Caco-2 (cell line): ENCODE measurements around the gene RIPOR3. TPM values are rescaled to one million over a fixed set of nuclear protein-coding genes. Genes with fewer than 3 reads are reported as not detected.

Source experiments
- BruUV-seq: library from RNA; stranded (reverse); fragments of 400-500 nt; replicated peaks from 2 replicates; lab custom pipeline; 2021; lab: Mats Ljungman, UMichigan
- CTCF ChIA-PET: fragments of 300-600 bp; sonication (Branson Sonifier 250); formaldehyde crosslinking; loops from one replicate; lab custom pipeline; 2022; ENCODE audit warnings: antibody characterized with exemption; lab: Charles Lee
- POLR2A ChIA-PET: fragments of 300-600 bp; sonication (Branson Sonifier 250); formaldehyde crosslinking; loops from one replicate; lab custom pipeline; 2022; ENCODE audit warnings: antibody characterized with exemption; lab: Charles Lee
- DNase-seq, 2 experiments: peaks; one replicate each; pipeline versions ENCODE4 v3.0.0 to v3.0.0-alpha.2; 2020 to 2022
- H3K27me3 ChIP-seq: replicated peaks from 2 replicates; pipeline ENCODE4 v1.6.0; 2011; ENCODE audit warnings: low read length; ENCODE audit not compliant: control insufficient read depth, insufficient read depth
- H3K36me3 ChIP-seq: 2 replicates; pipeline ENCODE4 v1.5.1; 2011; ENCODE audit warnings: low read length; ENCODE audit not compliant: control insufficient read depth, insufficient read depth
- H3K4me1 ChIP-seq: fragments of 250-450 bp; sonication (Bioruptor Pico); 2 replicates; pipeline ENCODE4 v1.5.1; 2020; ENCODE audit warnings: mild to moderate bottlenecking
- H3K4me3 ChIP-seq: 2 replicates; pipeline ENCODE4 v1.5.1; 2011; ENCODE audit warnings: low read depth, mild to moderate bottlenecking, control low read depth, low read length
- H3K9me3 ChIP-seq: fragments of 250-450 bp; sonication (Bioruptor Pico); 2 replicates; pipeline ENCODE4 v1.5.1; 2020; ENCODE audit warnings: mild to moderate bottlenecking, moderate library complexity
- H3K27ac Mint-ChIP-seq: one replicate; pipeline ENCODE4 v1.8.0; 2022; ENCODE audit warnings: mixed read lengths; ENCODE audit not compliant: unreplicated experiment
- H3K27me3 Mint-ChIP-seq: one replicate; pipeline ENCODE4 v1.8.0; 2022; ENCODE audit warnings: mixed read lengths; ENCODE audit not compliant: insufficient read depth, unreplicated experiment
- H3K36me3 Mint-ChIP-seq: one replicate; pipeline ENCODE4 v1.8.0; 2022; ENCODE audit warnings: mild to moderate bottlenecking, mixed read lengths; ENCODE audit not compliant: insufficient read depth, unreplicated experiment
- H3K4me1 Mint-ChIP-seq: one replicate; pipeline ENCODE4 v1.8.0; 2022; ENCODE audit warnings: low read depth, mixed read lengths; ENCODE audit not compliant: unreplicated experiment
- H3K4me3 Mint-ChIP-seq: one replicate; pipeline ENCODE4 v1.8.0; 2022; ENCODE audit warnings: mild to moderate bottlenecking, moderate library complexity, mixed read lengths; ENCODE audit not compliant: unreplicated experiment
- H3K9me3 Mint-ChIP-seq: one replicate; pipeline ENCODE4 v1.8.0; 2022; ENCODE audit warnings: mixed read lengths; ENCODE audit not compliant: unreplicated experiment
- intact Hi-C: fragments of 100-400 bp; cut with micrococcal nuclease; formaldehyde crosslinking; loops from one replicate; pipeline ENCODE4 v1.10.0; 2022; ENCODE audit not compliant: unreplicated experiment
- total RNA-seq: library from RNA; stranded (reverse); gene quantifications from 2 replicates; pipeline ENCODE4 v1.2.3, GENCODE V29; 2022
- TF ChIP-seq, protein P1 (sequence below), 2 experiments: fragments of 200-600 bp in 1 of 2; IDR thresholded peaks; 1 replicate in 1 of 2; 2 replicates in 1 of 2; pipeline versions ENCODE4 v1.5.1 to v1.8.0; 2011 to 2022; ENCODE audit warnings: antibody characterized with exemption in 1 of 2, control low read depth in 1 of 2, inconsistent platforms in 1 of 2, low read depth in 1 of 2, low read length in 1 of 2, mild to moderate bottlenecking in 1 of 2, moderate library complexity in 1 of 2; ENCODE audit not compliant: insufficient read depth in 1 of 2, severe bottlenecking in 1 of 2, unreplicated experiment in 1 of 2

RIPOR3 gene
- total RNA-seq, 1 experiment from 2014 or later, result 0.18 TPM

DNA sequence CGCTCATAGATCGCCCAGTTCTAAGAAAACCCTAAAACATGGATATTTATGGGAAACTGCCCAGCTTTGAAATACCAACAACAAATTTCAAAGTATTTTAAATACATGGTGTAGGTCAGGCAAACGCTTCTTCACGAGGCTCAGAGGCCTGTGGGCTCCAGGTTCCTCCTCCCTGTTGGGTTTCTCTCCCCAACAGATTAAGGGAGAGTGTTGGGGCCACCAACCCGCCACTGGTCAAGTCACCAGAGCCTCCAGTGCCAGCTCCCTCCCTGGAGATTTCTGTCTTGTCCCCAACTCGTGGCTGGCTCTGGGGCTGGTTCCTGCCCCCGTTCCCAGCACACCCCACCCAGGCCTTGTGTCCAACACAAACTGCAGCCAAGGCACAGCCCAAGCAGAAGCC lies 93.3 kb downstream of the RIPOR3 start:
- CTCF ChIA-PET, result interaction anchor here (0.8 kb wide), 1 partner anchor 11 kb away, joined by 4 read pairs; no protein-coding TSS in a partner anchor
- Mint-ChIP-seq H3K4me1 (peaks cover 6% of the 10 kb centered on the region), H3K9me3 (no peaks in the 10 kb centered on the region), H3K27me3 (no peaks in the 10 kb centered on the region), H3K27ac (no peak overlapping the region), H3K4me3 (no peak overlapping the region), H3K36me3 (peaks cover 37% of the 10 kb centered on the region)
- no peak overlapping the region for H3K4me3 ChIP-seq
- H3K27me3 ChIP-seq, result no peaks in the 10 kb centered on the region
- intact Hi-C loops, result no loop called here
- H3K9me3 ChIP-seq, result no peaks in the 10 kb centered on the region
- no peaks in the 10 kb centered on the region for H3K4me1 ChIP-seq
- TF ChIP-seq, protein P1, sequence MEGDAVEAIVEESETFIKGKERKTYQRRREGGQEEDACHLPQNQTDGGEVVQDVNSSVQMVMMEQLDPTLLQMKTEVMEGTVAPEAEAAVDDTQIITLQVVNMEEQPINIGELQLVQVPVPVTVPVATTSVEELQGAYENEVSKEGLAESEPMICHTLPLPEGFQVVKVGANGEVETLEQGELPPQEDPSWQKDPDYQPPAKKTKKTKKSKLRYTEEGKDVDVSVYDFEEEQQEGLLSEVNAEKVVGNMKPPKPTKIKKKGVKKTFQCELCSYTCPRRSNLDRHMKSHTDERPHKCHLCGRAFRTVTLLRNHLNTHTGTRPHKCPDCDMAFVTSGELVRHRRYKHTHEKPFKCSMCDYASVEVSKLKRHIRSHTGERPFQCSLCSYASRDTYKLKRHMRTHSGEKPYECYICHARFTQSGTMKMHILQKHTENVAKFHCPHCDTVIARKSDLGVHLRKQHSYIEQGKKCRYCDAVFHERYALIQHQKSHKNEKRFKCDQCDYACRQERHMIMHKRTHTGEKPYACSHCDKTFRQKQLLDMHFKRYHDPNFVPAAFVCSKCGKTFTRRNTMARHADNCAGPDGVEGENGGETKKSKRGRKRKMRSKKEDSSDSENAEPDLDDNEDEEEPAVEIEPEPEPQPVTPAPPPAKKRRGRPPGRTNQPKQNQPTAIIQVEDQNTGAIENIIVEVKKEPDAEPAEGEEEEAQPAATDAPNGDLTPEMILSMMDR (IDR thresholded peaks at IDR 0.05; ENCODE audit: insufficient read depth in 1 of 2, low read depth in 1 of 2, low read length in 1 of 2, severe bottlenecking in 1 of 2, unreplicated experiment in 1 of 2), result no peak
- no peak for DNase-seq
- BruUV-seq, result no TSS peak
- POLR2A ChIA-PET, result no interaction called here
- H3K36me3 ChIP-seq, result no peaks in the 10 kb centered on the region

DNA sequence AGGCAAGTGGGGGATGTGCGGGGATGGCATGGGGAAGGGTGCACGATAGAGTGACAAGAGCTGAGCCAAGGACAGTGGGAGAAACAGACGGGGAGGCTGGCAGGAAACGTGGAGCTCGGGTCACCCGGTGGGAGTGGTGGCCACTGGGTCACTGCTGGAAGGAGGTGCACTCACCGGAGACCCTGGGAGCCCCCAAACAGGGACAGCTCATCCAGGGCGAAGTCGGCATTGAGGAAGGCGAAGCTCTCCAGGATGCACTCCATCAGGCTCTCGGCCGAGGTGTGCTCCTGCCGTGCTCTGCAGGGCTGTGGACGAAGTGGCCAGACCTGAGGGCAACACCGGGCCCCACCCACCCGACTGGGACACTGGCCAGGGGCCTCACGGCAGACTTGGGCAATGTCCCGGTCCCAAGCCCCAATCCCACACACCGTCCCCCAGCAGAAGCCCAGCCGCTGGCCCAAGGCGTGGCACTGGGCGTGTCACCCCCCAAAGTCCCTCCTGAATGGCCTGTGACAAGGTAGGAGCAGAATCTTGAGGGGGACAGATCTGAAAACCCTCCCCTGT lies 93.9 kb downstream of the RIPOR3 start:
- TF ChIP-seq, protein P1 (IDR thresholded peaks at IDR 0.05; ENCODE audit: insufficient read depth in 1 of 2, low read depth in 1 of 2, low read length in 1 of 2, severe bottlenecking in 1 of 2, unreplicated experiment in 1 of 2), result no peak
- Mint-ChIP-seq H3K27me3 (no peaks in the 10 kb centered on the region), H3K4me1 (peaks cover 6% of the 10 kb centered on the region), H3K27ac (no peak overlapping the region), H3K36me3 (peaks cover 42% of the 10 kb centered on the region), H3K4me3 (no peak overlapping the region), H3K9me3 (no peaks in the 10 kb centered on the region)
- no peak for DNase-seq
- POLR2A ChIA-PET, result interaction anchor here (0.7 kb wide), 1 partner anchor 194 kb away, joined by 3 read pairs; no protein-coding TSS in a partner anchor
- H3K36me3 ChIP-seq, result no peaks in the 10 kb centered on the region
- intact Hi-C loops, result no loop called here
- no peak overlapping the region for H3K4me3 ChIP-seq
- no peaks in the 10 kb centered on the region for H3K4me1 ChIP-seq
- H3K9me3 ChIP-seq, result no peaks in the 10 kb centered on the region
- BruUV-seq, result no TSS peak
- CTCF ChIA-PET, result interaction anchor here (0.8 kb wide), 1 partner anchor 11 kb away, joined by 4 read pairs; no protein-coding TSS in a partner anchor
- no peaks in the 10 kb centered on the region for H3K27me3 ChIP-seq

DNA sequence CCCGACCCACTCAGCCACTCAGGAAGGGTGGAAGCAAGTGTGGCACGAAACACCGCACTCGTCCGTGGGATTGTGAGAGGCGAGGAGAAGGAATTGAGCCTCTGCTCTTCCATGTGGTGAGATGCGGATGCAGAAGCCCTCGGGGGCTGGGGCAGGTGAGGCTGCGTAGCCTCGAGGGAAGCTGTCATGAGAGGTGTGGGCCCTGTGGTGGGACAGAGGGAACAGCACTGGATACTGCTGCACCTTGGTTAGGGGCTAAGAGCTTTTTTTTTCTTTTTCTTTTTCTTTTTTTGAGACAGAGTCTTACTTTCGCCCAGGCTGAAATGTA lies 94.7 kb downstream of the RIPOR3 start:
- ChIA-PET CTCF (interaction anchor here (1.1 kb wide), 1 partner anchor 8 kb away, joined by 4 read pairs; no protein-coding TSS in a partner anchor), POLR2A (interaction anchor here (0.5 kb wide), 1 partner anchor 59 kb away, joined by 5 read pairs; no protein-coding TSS in a partner anchor)
- Histone ChIP-seq H3K9me3 (no peaks in the 10 kb centered on the region), H3K4me1 (no peaks in the 10 kb centered on the region), H3K4me3 (no peak overlapping the region), H3K27me3 (no peaks in the 10 kb centered on the region), H3K36me3 (no peaks in the 10 kb centered on the region)
- Mint-ChIP-seq H3K9me3 (no peaks in the 10 kb centered on the region), H3K27me3 (no peaks in the 10 kb centered on the region), H3K4me1 (peaks cover 6% of the 10 kb centered on the region), H3K27ac (no peak overlapping the region), H3K36me3 (peaks cover 44% of the 10 kb centered on the region), H3K4me3 (no peak overlapping the region)
- intact Hi-C loops, result no loop called here
- TF ChIP-seq, protein P1 (IDR thresholded peaks at IDR 0.05; ENCODE audit: insufficient read depth in 1 of 2, low read depth in 1 of 2, low read length in 1 of 2, severe bottlenecking in 1 of 2, unreplicated experiment in 1 of 2), result no peak
- BruUV-seq, result no TSS peak
- no peak for DNase-seq
